ENCODE results near the gene SURF1. TPM values are rescaled to one million over a fixed set of nuclear protein-coding genes. Genes with fewer than 3 reads are reported as not detected.

Gene SURF1, protein sequence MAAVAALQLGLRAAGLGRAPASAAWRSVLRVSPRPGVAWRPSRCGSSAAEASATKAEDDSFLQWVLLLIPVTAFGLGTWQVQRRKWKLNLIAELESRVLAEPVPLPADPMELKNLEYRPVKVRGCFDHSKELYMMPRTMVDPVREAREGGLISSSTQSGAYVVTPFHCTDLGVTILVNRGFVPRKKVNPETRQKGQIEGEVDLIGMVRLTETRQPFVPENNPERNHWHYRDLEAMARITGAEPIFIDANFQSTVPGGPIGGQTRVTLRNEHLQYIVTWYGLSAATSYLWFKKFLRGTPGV
- total RNA-seq: 22.0 and 30.0 TPM in 2 replicates

DNA sequence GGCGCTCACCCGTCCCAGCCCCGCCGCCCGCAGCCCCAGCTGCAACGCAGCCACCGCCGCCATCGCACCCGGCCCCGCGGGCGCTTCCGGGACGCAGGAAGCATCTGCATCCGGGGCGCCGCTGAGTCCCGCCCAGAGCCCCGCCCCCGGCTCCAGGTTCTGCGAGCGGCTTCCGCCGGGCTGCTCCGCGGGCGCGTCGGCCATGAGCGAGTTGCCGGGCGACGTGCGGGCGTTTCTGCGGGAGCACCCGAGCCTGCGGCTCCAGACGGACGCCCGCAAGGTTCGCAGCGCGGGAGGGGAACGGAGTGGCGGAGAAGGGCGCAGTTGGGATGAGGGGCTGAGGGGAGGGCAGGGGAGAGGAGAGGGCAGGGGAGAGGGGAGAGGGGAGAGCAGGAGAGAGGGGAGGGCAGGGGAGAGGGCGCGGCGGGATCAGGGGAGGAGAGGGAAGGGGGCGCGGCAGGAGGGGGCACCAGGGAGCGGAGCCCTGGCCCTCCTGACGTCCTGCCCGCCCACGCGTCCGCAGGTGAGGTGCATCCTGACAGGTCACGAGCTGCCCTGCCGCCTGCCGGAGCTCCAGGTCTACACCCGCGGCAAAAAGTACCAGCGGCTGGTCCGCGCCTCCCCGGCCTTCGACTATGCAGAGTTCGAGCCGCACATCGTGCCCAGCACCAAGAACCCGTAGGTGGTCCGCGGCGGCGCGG, at the start of gene SURF1, which contains the start of gene SURF2:
SURF1 (minus strand) TSS at position 97 of the 701 bp plus-strand sequence; CDS start at position 63, 34 bp downstream.
SURF2 (plus strand) TSS at position 160 of the 701 bp plus-strand sequence; CDS start at position 203, 43 bp downstream.

DNA sequence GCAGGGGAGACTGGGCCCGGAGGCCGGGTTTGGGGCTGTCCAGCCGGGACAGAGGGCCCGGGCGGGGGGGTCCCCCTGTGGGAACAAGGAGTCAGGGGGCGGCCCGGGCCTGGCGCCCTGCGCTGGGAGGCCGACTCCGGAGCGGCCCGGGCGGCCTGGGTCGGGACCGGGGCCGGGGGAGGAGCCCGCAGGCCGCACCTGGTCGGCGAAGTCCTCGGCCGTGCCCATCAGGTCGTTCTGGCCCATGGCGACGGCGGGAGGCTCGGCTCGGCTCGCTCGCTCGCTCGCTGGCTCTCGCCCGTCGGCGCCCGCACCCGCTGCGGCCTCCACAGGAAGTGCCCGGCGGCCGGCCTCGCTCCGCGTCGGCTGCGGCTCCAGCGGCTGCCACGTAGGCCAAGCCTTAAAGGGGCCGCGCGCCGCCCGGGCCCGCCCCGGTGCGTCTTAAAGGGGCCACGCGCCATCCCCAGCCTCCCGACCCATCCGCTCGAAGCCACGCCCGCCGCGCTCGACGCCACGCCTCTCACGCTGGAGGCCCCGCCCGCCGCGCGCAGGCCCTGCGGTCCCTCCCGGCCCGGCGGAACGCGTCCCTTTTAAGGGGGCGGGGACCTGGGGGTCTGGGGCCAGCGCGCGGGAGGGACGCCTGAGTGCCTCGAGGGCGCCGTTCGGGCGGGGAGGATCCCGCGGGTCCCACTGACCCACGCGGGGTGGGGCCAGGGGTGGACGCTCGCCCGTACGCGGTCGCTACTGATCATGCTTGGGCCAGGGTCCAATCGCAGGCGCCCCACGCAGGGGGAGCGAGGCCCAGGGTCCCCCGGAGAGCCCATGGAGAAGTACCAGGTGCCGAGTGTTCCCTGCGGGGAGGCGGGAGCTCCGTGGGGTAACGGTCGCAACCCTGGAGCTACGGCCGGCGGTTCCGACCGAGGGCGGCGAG, 19.7 kb upstream of the SURF1 start, which contains the start of the genes STKLD1 and SURF4:
STKLD1 (plus strand) TSS at position 643 of the 931 bp plus-strand sequence; CDS start at position 751, 108 bp downstream.
SURF4 (minus strand) TSS at position 337 of the 931 bp plus-strand sequence; CDS start at position 246, 91 bp downstream.

DNA sequence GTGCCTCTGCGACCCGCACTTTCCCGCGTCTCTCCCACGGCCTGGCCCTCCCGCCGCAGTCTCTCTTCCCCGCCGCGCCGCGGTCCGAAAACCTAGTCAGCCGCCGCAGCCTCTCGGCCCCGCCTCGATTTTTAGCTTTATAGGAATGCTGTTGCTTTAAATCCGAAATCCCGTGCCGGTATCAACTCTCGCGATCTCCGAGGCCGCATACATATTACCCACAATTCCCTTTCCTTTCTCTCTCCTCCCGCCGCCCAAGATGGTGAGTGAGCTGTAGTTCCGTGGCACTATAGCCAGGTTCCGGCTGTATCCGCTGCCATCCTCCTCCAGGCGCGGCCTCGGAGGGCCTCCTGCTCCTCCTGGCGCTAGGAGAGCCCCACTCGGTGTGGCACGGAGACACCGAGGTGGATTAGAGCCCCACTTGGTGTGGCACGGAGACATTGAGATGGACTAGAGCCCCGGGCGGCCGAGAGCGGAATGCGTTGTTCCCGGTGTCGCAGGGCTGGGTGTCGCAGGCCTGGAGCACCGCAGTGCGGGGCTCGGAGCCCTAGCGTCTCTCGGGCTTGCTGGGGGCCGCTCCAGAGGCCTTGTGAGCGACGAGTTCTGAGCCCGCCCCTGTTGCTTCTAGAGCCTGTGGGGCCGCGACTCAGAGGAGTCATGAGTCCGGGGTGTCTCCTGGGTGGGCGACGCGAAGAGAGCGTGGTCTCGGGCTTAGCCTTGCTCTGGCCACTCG, 8.1 kb downstream of the SURF1 start, which contains the start of the genes MED22 and RPL7A:
MED22 (minus strand) TSS at position 147 of the 733 bp plus-strand sequence. CDS start 1,469 bp downstream, outside the sequence.
RPL7A (plus strand) TSS at position 234 of the 733 bp plus-strand sequence; CDS start at position 260, 26 bp downstream.

DNA sequence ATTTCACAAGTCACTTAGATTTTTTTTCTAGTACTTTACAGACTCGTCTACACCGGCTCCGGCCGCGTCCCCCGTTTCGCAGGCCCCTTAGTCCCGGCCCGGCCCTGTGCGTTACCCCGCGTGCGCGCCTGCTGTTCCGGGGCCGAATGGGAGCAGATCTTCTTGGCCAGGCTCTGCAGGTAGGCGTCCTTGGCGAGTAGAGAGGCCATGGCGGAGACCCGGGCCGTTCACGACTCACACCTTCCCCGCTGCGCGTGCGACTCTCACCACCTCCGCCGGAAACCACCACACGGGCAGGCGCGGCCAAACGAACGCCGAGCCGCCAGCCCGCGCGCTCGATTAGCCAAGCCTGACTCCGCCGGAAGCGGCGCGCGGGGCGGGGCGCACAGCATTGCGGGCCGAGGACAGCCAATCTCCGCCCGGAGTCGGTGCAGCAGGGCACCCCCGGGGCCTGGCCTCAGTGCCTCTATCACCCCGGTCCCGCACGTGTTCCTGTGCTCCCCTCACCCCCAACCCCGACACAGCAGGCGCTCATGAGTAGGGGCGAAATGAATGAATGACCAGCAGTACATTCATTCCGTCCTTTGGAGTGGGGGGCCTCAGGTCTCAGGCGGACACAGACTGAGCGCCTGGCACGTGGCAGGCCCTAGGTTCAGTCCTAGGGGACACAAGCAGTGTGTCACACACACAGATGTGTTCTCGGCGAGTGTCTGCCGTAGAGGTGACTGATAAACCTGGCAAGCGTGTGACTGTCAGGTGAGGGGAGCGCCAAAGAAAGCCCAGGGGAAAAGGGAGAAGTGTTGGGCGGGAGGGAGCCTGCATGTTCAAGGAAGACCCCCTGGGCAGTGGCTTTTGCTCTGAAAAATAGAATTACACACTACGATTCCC, 20.1 kb downstream of the SURF1 start, which contains the start of gene SURF6:
SURF6 (minus strand) TSS at position 265 of the 888 bp plus-strand sequence; CDS start at position 209, 56 bp downstream.

Small RNAs within 50 kb of the gene (small RNA-seq; reads per million reads assigned to genes)
- gene RF00019: not detected
- not detected for gene SNORD24
- gene SNORD36A: not detected
- not detected for gene SNORD36B
- not detected for gene SNORD36C

Other genes starting within 250 kb of the SURF1 start
- gene RALGDS, start 235.2 kb downstream of the SURF1 start, total RNA-seq: 35.5 and 42.0 TPM in 2 replicates
- gene GBGT1, start 192.6 kb downstream of the SURF1 start, total RNA-seq: 3.9 and 12.7 TPM in 2 replicates
- gene OBP2B, start 147.2 kb downstream of the SURF1 start, total RNA-seq: not detected in 2 replicates
- gene ABO, start 81.3 kb downstream of the SURF1 start, total RNA-seq: under 0.01 TPM in 1 of 2 replicates, not detected in the other
- 5.7 and 9.4 TPM in 2 replicates for gene SURF6, start 20.3 kb downstream of the SURF1 start, total RNA-seq
- gene MED22, start 8.4 kb downstream of the SURF1 start, total RNA-seq: 13.7 and 16.7 TPM in 2 replicates
- gene RPL7A, start 8.3 kb downstream of the SURF1 start, total RNA-seq: 1,495 and 2,171 TPM in 2 replicates
- gene SURF2, start 63 bp upstream of the SURF1 start, total RNA-seq: 6.3 and 16.9 TPM in 2 replicates
- 255 and 467 TPM in 2 replicates for gene SURF4, start 19.6 kb upstream of the SURF1 start, total RNA-seq
- gene STKLD1, start 19.9 kb upstream of the SURF1 start, total RNA-seq: 1.6 and 2.7 TPM in 2 replicates
- 12.1 and 19.2 TPM in 2 replicates for gene REXO4, start 61.5 kb upstream of the SURF1 start, total RNA-seq
- 2.0 and 4.7 TPM in 2 replicates for gene ADAMTS13, start 65.9 kb upstream of the SURF1 start, total RNA-seq
- gene CACFD1, start 103.5 kb upstream of the SURF1 start, total RNA-seq: 16.1 and 18.3 TPM in 2 replicates
- gene SLC2A6, start 122.6 kb upstream of the SURF1 start, total RNA-seq: 2.0 and 17.5 TPM in 2 replicates
- gene MYMK, start 168.5 kb upstream of the SURF1 start, total RNA-seq: not detected in 2 replicates
- not detected in 2 replicates for gene ADAMTSL2, start 178.2 kb upstream of the SURF1 start, total RNA-seq